HEK293 (cell line): ENCODE data around the gene SLC25A13.

Experiments
- CTCF ChIA-PET: fragments of 350-600 bp; formaldehyde crosslinking; extraction: SDS; loops from one replicate; lab custom pipeline; 2021; ENCODE audit warnings: antibody characterized with exemption; lab: Yijun Ruan, JAX
- POLR2A ChIA-PET: fragments of 300-600 bp; formaldehyde crosslinking; extraction: SDS; loops from one replicate; lab custom pipeline; 2020; ENCODE audit warnings: antibody characterized with exemption, inconsistent platforms; lab: Yijun Ruan, JAX
- H3K27ac ChIP-seq: fragments of 200-500 bp; sonication (Bioruptor generic); 2 replicates; pipeline ENCODE4 v1.5.1; 2014; ENCODE audit warnings: low read depth, low read length, control low read depth, inconsistent platforms; ENCODE audit errors: extremely low read depth
- H3K36me3 ChIP-seq, 2 experiments: fragments of 200-500 bp in 1 of 2; sonication (Bioruptor generic) in 1 of 2; 1 replicate in 1 of 2; 2 replicates in 1 of 2; pipeline ENCODE4 v1.5.1; 2014 to 2017; ENCODE audit warnings: inconsistent platforms in 2 of 2, low read length in 2 of 2; ENCODE audit not compliant: control insufficient read depth in 2 of 2, insufficient read depth in 1 of 2
- H3K4me1 ChIP-seq: fragments of 200-500 bp; sonication (Bioruptor generic); 2 replicates; pipeline ENCODE4 v1.5.1; 2014; ENCODE audit warnings: mild to moderate bottlenecking, low read length, inconsistent platforms; ENCODE audit not compliant: control insufficient read depth, insufficient read depth
- H3K4me3 ChIP-seq: 2 replicates; pipeline ENCODE4 v1.5.1; 2011; ENCODE audit warnings: low read depth, mild to moderate bottlenecking, control low read depth, low read length, moderate library complexity
- H3K9me3 ChIP-seq: fragments of 200-500 bp; sonication (Bioruptor generic); 2 replicates; pipeline ENCODE4 v1.5.1; 2014; ENCODE audit warnings: low read depth, low read length, inconsistent platforms; ENCODE audit not compliant: control insufficient read depth, insufficient read depth
- HOXA7 ChIP-seq: sonication (generic); formaldehyde crosslinking; IDR thresholded peaks from 2 replicates; pipeline ENCODE4 v1.8.1; 2022; ENCODE audit warnings: missing genetic modification reagents, borderline replicate concordance
- OSR2 ChIP-seq: fragments of 450-650 bp; formaldehyde crosslinking; IDR thresholded peaks from 2 replicates; pipeline ENCODE4 v1.5.1; 2016; ENCODE audit warnings: missing biosample characterization, missing genetic modification characterization
- PRDM1 ChIP-seq: fragments of 450-650 bp; formaldehyde crosslinking; IDR thresholded peaks from 2 replicates; pipeline ENCODE4; 2016; ENCODE audit warnings: missing biosample characterization, missing genetic modification characterization
- ZNF2 ChIP-seq: fragments of 450-650 bp; formaldehyde crosslinking; IDR thresholded peaks from 2 replicates; pipeline ENCODE4 v1.5.1; 2016; ENCODE audit warnings: missing biosample characterization, missing genetic modification characterization
- ZNF416 ChIP-seq: fragments of 450-650 bp; formaldehyde crosslinking; IDR thresholded peaks from 2 replicates; pipeline ENCODE4 v1.5.1; 2016; ENCODE audit warnings: missing biosample characterization, missing genetic modification characterization
- ZNF433 ChIP-seq: fragments of 450-650 bp; formaldehyde crosslinking; IDR thresholded peaks from 2 replicates; pipeline ENCODE4 v1.5.1; 2016; ENCODE audit warnings: missing biosample characterization, missing genetic modification characterization, low read depth
- ZNF501 ChIP-seq: fragments of 450-650 bp; formaldehyde crosslinking; IDR thresholded peaks from 2 replicates; pipeline ENCODE4 v1.5.1; 2016; ENCODE audit warnings: missing biosample characterization, missing genetic modification characterization
- ZNF521 ChIP-seq: fragments of 450-650 bp; formaldehyde crosslinking; IDR thresholded peaks from 2 replicates; pipeline ENCODE4 v1.5.1; 2017; ENCODE audit warnings: missing biosample characterization, mild to moderate bottlenecking, missing genetic modification characterization
- ZNF596 ChIP-seq: fragments of 450-650 bp; IDR thresholded peaks from 2 replicates; pipeline ENCODE4 v1.5.0; 2018; ENCODE audit warnings: missing biosample characterization, mild to moderate bottlenecking, missing genetic modification characterization, moderate library complexity
- ZNF600 ChIP-seq: fragments of 450-650 bp; formaldehyde crosslinking; IDR thresholded peaks from 2 replicates; pipeline ENCODE4 v1.5.1; 2016; ENCODE audit warnings: missing biosample characterization, missing genetic modification characterization
- ZNF747 ChIP-seq: fragments of 450-650 bp; formaldehyde crosslinking; IDR thresholded peaks from 2 replicates; pipeline ENCODE4 v1.5.1; 2016; ENCODE audit warnings: missing biosample characterization, missing genetic modification characterization
- TF ChIP-seq, protein P1 (sequence below): fragments of 450-650 bp; formaldehyde crosslinking; IDR thresholded peaks from 2 replicates; pipeline ENCODE4 v1.5.1; 2016; ENCODE audit warnings: missing biosample characterization, missing genetic modification characterization
- TF ChIP-seq, protein P2 (sequence below): fragments of 450-650 bp; formaldehyde crosslinking; IDR thresholded peaks from 2 replicates; pipeline ENCODE4 v1.5.1; 2016; ENCODE audit warnings: missing biosample characterization, missing genetic modification characterization, borderline replicate concordance
- TF ChIP-seq, protein P3 (sequence below): fragments of 450-650 bp; formaldehyde crosslinking; IDR thresholded peaks from 2 replicates; pipeline ENCODE4 v1.5.1; 2017; ENCODE audit warnings: missing biosample characterization, missing genetic modification characterization
- TF ChIP-seq, protein P4 (sequence below): fragments of 450-650 bp; formaldehyde crosslinking; IDR thresholded peaks from 2 replicates; pipeline ENCODE4 v1.5.1; 2016; ENCODE audit warnings: missing biosample characterization, missing genetic modification characterization
- TF ChIP-seq, protein P5 (sequence below): fragments of 450-650 bp; IDR thresholded peaks from 2 replicates; pipeline ENCODE4 v1.5.1; 2018; ENCODE audit warnings: missing biosample characterization, mild to moderate bottlenecking, missing genetic modification characterization

The SLC25A13 gene

DNA sequence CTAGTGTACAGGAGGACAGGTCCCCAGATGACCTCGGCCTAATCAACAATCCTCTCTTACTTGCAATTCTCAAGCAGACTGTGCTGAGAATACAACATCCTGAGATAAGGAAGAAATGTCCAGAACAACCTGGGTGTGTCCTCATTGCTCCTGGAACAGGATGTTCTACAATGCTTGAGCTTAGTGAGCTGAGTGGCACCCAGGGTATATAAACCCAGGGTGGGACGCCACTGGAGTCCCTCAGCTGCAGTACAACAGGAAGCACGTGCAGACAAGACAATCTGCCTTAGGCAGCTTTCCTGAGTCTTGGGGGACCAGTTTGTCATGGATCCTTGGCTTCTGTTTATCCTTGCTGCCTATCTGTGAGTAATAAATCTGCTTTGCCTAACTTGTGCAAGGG lies 27.7 kb upstream of the SLC25A13 start:
- no peak overlapping the region for H3K27ac ChIP-seq
- ChIA-PET POLR2A (no interaction called here), CTCF (interaction anchor here (0.6 kb wide), 1 partner anchor 34 kb away, joined by 3 read pairs; no protein-coding TSS in a partner anchor)
- no peaks in the 10 kb centered on the region for H3K36me3 ChIP-seq
- no peaks in the 10 kb centered on the region for H3K4me1 ChIP-seq
- H3K4me3 ChIP-seq: no peak overlapping the region
- H3K9me3 ChIP-seq: no peaks in the 10 kb centered on the region
- TF ChIP-seq ZNF416 (no peak), OSR2 (tag by site-specific recombination) (no peak), ZNF501 (no peak), ZNF596 (no peak), ZNF747 (tag by site-specific recombination) (no peak), ZNF433 (tag by site-specific recombination) (no peak), PRDM1 (tag by site-specific recombination) (no peak), HOXA7 (CRISPR knock-in tag) (no peak), ZNF521 (no peak), ZNF2 (tag by site-specific recombination) (no peak), ZNF600 (tag by site-specific recombination) (no peak)
- TF ChIP-seq, protein P1, sequence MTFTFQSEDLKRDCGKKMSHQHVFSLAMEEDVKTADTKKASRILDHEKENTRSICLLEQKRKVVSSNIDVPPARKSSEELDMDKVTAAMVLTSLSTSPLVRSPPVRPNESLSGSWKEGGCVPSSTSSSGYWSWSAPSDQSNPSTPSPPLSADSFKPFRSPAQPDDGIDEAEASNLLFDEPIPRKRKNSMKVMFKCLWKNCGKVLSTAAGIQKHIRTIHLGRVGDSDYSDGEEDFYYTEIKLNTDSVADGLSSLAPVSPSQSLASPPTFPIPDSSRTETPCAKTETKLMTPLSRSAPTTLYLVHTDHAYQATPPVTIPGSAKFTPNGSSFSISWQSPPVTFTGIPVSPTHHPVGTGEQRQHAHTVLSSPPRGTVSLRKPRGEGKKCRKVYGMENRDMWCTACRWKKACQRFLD (tag by site-specific recombination): no peak
- TF ChIP-seq, protein P2, sequence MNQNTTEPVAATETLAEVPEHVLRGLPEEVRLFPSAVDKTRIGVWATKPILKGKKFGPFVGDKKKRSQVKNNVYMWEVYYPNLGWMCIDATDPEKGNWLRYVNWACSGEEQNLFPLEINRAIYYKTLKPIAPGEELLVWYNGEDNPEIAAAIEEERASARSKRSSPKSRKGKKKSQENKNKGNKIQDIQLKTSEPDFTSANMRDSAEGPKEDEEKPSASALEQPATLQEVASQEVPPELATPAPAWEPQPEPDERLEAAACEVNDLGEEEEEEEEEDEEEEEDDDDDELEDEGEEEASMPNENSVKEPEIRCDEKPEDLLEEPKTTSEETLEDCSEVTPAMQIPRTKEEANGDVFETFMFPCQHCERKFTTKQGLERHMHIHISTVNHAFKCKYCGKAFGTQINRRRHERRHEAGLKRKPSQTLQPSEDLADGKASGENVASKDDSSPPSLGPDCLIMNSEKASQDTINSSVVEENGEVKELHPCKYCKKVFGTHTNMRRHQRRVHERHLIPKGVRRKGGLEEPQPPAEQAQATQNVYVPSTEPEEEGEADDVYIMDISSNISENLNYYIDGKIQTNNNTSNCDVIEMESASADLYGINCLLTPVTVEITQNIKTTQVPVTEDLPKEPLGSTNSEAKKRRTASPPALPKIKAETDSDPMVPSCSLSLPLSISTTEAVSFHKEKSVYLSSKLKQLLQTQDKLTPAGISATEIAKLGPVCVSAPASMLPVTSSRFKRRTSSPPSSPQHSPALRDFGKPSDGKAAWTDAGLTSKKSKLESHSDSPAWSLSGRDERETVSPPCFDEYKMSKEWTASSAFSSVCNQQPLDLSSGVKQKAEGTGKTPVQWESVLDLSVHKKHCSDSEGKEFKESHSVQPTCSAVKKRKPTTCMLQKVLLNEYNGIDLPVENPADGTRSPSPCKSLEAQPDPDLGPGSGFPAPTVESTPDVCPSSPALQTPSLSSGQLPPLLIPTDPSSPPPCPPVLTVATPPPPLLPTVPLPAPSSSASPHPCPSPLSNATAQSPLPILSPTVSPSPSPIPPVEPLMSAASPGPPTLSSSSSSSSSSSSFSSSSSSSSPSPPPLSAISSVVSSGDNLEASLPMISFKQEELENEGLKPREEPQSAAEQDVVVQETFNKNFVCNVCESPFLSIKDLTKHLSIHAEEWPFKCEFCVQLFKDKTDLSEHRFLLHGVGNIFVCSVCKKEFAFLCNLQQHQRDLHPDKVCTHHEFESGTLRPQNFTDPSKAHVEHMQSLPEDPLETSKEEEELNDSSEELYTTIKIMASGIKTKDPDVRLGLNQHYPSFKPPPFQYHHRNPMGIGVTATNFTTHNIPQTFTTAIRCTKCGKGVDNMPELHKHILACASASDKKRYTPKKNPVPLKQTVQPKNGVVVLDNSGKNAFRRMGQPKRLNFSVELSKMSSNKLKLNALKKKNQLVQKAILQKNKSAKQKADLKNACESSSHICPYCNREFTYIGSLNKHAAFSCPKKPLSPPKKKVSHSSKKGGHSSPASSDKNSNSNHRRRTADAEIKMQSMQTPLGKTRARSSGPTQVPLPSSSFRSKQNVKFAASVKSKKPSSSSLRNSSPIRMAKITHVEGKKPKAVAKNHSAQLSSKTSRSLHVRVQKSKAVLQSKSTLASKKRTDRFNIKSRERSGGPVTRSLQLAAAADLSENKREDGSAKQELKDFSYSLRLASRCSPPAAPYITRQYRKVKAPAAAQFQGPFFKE (tag by site-specific recombination): no peak
- TF ChIP-seq, protein P3, sequence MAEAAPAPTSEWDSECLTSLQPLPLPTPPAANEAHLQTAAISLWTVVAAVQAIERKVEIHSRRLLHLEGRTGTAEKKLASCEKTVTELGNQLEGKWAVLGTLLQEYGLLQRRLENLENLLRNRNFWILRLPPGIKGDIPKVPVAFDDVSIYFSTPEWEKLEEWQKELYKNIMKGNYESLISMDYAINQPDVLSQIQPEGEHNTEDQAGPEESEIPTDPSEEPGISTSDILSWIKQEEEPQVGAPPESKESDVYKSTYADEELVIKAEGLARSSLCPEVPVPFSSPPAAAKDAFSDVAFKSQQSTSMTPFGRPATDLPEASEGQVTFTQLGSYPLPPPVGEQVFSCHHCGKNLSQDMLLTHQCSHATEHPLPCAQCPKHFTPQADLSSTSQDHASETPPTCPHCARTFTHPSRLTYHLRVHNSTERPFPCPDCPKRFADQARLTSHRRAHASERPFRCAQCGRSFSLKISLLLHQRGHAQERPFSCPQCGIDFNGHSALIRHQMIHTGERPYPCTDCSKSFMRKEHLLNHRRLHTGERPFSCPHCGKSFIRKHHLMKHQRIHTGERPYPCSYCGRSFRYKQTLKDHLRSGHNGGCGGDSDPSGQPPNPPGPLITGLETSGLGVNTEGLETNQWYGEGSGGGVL: no peak
- TF ChIP-seq, protein P4, sequence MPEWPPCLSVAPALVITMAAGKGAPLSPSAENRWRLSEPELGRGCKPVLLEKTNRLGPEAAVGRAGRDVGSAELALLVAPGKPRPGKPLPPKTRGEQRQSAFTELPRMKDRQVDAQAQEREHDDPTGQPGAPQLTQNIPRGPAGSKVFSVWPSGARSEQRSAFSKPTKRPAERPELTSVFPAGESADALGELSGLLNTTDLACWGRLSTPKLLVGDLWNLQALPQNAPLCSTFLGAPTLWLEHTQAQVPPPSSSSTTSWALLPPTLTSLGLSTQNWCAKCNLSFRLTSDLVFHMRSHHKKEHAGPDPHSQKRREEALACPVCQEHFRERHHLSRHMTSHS: no peak
- TF ChIP-seq, protein P5, sequence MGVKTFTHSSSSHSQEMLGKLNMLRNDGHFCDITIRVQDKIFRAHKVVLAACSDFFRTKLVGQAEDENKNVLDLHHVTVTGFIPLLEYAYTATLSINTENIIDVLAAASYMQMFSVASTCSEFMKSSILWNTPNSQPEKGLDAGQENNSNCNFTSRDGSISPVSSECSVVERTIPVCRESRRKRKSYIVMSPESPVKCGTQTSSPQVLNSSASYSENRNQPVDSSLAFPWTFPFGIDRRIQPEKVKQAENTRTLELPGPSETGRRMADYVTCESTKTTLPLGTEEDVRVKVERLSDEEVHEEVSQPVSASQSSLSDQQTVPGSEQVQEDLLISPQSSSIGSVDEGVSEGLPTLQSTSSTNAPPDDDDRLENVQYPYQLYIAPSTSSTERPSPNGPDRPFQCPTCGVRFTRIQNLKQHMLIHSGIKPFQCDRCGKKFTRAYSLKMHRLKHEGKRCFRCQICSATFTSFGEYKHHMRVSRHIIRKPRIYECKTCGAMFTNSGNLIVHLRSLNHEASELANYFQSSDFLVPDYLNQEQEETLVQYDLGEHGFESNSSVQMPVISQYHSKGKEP (tag by site-specific recombination): no peak
